Measurements from ENCODE around the gene ARPIN. TPM values are rescaled to one million over a fixed set of nuclear protein-coding genes. Genes with fewer than 3 reads are reported as not detected.
A peak's percentile ranks its signal among the peaks of the same experiment; 100 is the strongest.

ARPIN gene
- total and polyA plus RNA-seq, 9 of the 15 experiments (the other 6 are each of a cell fraction or from before 2014, with no cell fraction given), result not detected

GRCh38 chr15:89893696-89894447 is 18.9 kb downstream of the ARPIN start, which contains the start of gene AP3S2 (continued):
- TF ChIP-seq, protein P1, sequence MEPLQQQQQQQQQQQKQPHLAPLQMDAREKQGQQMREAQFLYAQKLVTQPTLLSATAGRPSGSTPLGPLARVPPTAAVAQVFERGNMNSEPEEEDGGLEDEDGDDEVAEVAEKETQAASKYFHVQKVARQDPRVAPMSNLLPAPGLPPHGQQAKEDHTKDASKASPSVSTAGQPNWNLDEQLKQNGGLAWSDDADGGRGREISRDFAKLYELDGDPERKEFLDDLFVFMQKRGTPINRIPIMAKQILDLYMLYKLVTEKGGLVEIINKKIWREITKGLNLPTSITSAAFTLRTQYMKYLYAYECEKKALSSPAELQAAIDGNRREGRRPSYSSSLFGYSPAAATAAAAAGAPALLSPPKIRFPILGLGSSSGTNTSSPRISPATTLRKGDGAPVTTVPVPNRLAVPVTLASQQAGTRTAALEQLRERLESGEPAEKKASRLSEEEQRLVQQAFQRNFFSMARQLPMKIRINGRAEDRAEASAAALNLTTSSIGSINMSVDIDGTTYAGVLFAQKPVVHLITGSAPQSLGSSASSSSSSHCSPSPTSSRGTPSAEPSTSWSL (CRISPR knock-in tag; IDR thresholded peaks at IDR 0.05; ENCODE audit: borderline replicate concordance), result no peak
- TF ChIP-seq JUND (IDR thresholded peaks at IDR 0.05; ENCODE audit: borderline replicate concordance, low read depth, low read length) (peak; percentile 81), JUND (tag; IDR thresholded peaks at IDR 0.05; ENCODE audit: borderline replicate concordance, low read depth, low read length) (peak; percentile 83; the same call in 2 of the 3 replicates), RBFOX2 (IDR thresholded peaks at IDR 0.05; ENCODE audit: low read depth, low read length) (peak; percentile 95), ZNF232 (CRISPR knock-in tag; IDR thresholded peaks at IDR 0.05) (peak; percentile 47; the same call in 1 of the 2 replicates), ZNF699 (CRISPR knock-in tag; IDR thresholded peaks at IDR 0.05; ENCODE audit: insufficient replicate concordance) (no peak), RBBP5 (IDR thresholded peaks at IDR 0.05; ENCODE audit: borderline replicate concordance, insufficient read depth, low read length, poor library complexity, severe bottlenecking) (peak; percentile 93), TEAD2 (tag; IDR thresholded peaks at IDR 0.05) (no peak), PYGO2 (tag; IDR thresholded peaks at IDR 0.05) (no peak), CAMTA2 (CRISPR knock-in tag; conservative IDR thresholded peaks at IDR 0.05) (0 out of 2 replicates have a peak, but pooled peaks have one; percentile 53), POLR2G (IDR thresholded peaks at IDR 0.05; ENCODE audit: low read depth, low read length) (peak; percentile 94), HMG20B (CRISPR knock-in tag; IDR thresholded peaks at IDR 0.05) (no peak), RBM17 (IDR thresholded peaks at IDR 0.05; ENCODE audit: borderline replicate concordance, low read depth, low read length) (no peak), FOXJ3 (CRISPR knock-in tag; IDR thresholded peaks at IDR 0.05) (no peak), E2F6 (IDR thresholded peaks at IDR 0.05; ENCODE audit: borderline replicate concordance in 1 of 2, extremely low read depth in 1 of 2, insufficient read depth in 1 of 2, insufficient read length in 1 of 2, low read depth in 1 of 2, low read length in 1 of 2, poor library complexity in 1 of 2, severe bottlenecking in 1 of 2) (peak; percentile 87 to 88), ZNF121 (CRISPR knock-in tag; conservative IDR thresholded peaks at IDR 0.05) (no peak), E2F3 (CRISPR knock-in tag; IDR thresholded peaks at IDR 0.05) (peak; percentile 60; the same call in 1 of the 2 replicates), CC2D1A (IDR thresholded peaks at IDR 0.05) (peak; percentile 75; the same call in 1 of the 2 replicates), MAFG (tag; conservative IDR thresholded peaks at IDR 0.05) (peak; percentile 38; the same call in 1 of the 2 replicates), ESRRB (CRISPR knock-in tag; IDR thresholded peaks at IDR 0.05; ENCODE audit: borderline replicate concordance) (no peak), MEF2D (tag; conservative IDR thresholded peaks at IDR 0.05; ENCODE audit: low read depth) (peak; percentile 52; the same call in 1 of the 2 replicates), ZNF785 (CRISPR knock-in tag; IDR thresholded peaks at IDR 0.05) (no peak)
- TF ChIP-seq, protein P2, sequence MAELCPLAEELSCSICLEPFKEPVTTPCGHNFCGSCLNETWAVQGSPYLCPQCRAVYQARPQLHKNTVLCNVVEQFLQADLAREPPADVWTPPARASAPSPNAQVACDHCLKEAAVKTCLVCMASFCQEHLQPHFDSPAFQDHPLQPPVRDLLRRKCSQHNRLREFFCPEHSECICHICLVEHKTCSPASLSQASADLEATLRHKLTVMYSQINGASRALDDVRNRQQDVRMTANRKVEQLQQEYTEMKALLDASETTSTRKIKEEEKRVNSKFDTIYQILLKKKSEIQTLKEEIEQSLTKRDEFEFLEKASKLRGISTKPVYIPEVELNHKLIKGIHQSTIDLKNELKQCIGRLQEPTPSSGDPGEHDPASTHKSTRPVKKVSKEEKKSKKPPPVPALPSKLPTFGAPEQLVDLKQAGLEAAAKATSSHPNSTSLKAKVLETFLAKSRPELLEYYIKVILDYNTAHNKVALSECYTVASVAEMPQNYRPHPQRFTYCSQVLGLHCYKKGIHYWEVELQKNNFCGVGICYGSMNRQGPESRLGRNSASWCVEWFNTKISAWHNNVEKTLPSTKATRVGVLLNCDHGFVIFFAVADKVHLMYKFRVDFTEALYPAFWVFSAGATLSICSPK (IDR thresholded peaks at IDR 0.05; ENCODE audit: borderline replicate concordance), result no peak
